ENCODE results near the gene MMP13. TPM values are rescaled to one million over a fixed set of nuclear protein-coding genes. Genes with fewer than 3 reads are reported as not detected.

The MMP13 gene
- total and polyA plus RNA-seq, 2 of the 4 experiments (the other 2 are of a cell fraction) = not detected

DNA sequence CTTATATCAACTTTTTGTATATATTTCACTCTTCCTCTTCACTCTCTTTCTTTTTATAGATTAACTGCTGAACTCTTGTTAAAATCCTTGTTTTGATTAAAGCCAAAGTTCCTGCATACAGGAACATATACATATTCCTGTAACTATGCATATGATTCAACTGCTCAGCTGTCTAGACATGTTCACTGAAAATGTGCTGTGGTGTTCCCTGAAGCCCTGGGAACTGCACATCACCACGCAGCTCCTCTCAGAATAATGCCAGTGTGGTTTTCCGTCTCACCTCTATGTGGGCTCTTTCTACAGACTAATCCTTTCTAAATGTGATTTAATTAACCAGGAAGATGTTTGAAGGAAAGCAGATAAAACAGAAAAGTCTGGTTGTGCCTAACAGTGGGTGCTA, 55.2 kb downstream of the MMP13 start:
- no peak overlapping the region for H2AK9ac ChIP-seq (replicated peaks; ENCODE audit: low read depth, low read length, poor library complexity)
- no peak overlapping the region for H4K91ac ChIP-seq (ENCODE audit: insufficient read depth, low read depth, low read length)
- POLR2A ChIA-PET (ENCODE audit: unreplicated experiment) = no interaction called here
- in situ Hi-C loops (cut with MboI; ENCODE audit: low sequenced_read_pairs) = no loop called here
- no peak overlapping the region for H2BK120ac ChIP-seq (ENCODE audit: low read depth, low read length)
- no peak overlapping the region for H2AFZ ChIP-seq (replicated peaks; ENCODE audit: low read length, poor library complexity)
- ATAC-seq (ENCODE audit: low read depth) = no peak
- no peak for DNase-seq
- H3K27me3 ChIP-seq (ENCODE audit: control insufficient read depth, insufficient read depth, low read length) = no peaks in the 10 kb centered on the region; the same call in 1 of the 2 replicates
- no peak overlapping the region for H4K5ac ChIP-seq (ENCODE audit: low read depth, low read length)
- no peaks in the 10 kb centered on the region for H3K36me3 ChIP-seq (ENCODE audit: control insufficient read depth, insufficient read depth, low read length)
- no peak overlapping the region for H4K8ac ChIP-seq (ENCODE audit: low read depth in 2 of 2, low read length in 2 of 2)
- H2AK5ac ChIP-seq (ENCODE audit: low read depth, low read length) = no peak overlapping the region
- H3K4ac ChIP-seq (ENCODE audit: low read depth, low read length) = no peak overlapping the region
- no TSS peak for BruUV-seq (replicated peaks)
- H3K9ac ChIP-seq (ENCODE audit: low read depth, low read length) = no peak overlapping the region
- H2BK5ac ChIP-seq (ENCODE audit: low read depth, low read length, poor library complexity, severe bottlenecking) = no peak overlapping the region
- H3K9me1 ChIP-seq (ENCODE audit: insufficient read depth, low read length) = no peaks in the 10 kb centered on the region
- H3K23ac ChIP-seq (ENCODE audit: low read depth, low read length) = no peak overlapping the region
- no peaks in the 10 kb centered on the region for H4K20me1 ChIP-seq (ENCODE audit: insufficient read depth, low read length)
- no peaks in the 10 kb centered on the region for H3K79me1 ChIP-seq (ENCODE audit: low read depth in 1 of 2, low read length in 2 of 2)
- H2BK15ac ChIP-seq (ENCODE audit: low read depth, low read length) = no peak overlapping the region
- H3K18ac ChIP-seq (ENCODE audit: low read depth, low read length) = no peak overlapping the region
- no peaks in the 10 kb centered on the region for H3K4me1 ChIP-seq (ENCODE audit: control insufficient read depth, insufficient read depth, low read length)
- no peak overlapping the region for H3K27ac ChIP-seq (ENCODE audit: insufficient read depth, low read length)
- H3K14ac ChIP-seq (replicated peaks; ENCODE audit: low read depth, low read length) = no peak overlapping the region
- dilution Hi-C loops (cut with HindIII; ENCODE audit: low sequenced_read_pairs, unreplicated experiment) = no loop called here
- H3K9me3 ChIP-seq (ENCODE audit: control insufficient read depth, insufficient read depth, low read length) = no peaks in the 10 kb centered on the region
- intact Hi-C loops (cut with micrococcal nuclease) = no loop called here
- H2BK20ac ChIP-seq (ENCODE audit: low read depth, low read length) = no peak overlapping the region
- no peak overlapping the region for H3K4me3 ChIP-seq (ENCODE audit: insufficient read depth, low read depth, low read length)
- TF ChIP-seq RAD21 (IDR thresholded peaks at IDR 0.05; ENCODE audit: low read length) = no peak
- no peak for TF ChIP-seq RFX5 (IDR thresholded peaks at IDR 0.05; ENCODE audit: low read depth, low read length)
- TF ChIP-seq, protein P1, sequence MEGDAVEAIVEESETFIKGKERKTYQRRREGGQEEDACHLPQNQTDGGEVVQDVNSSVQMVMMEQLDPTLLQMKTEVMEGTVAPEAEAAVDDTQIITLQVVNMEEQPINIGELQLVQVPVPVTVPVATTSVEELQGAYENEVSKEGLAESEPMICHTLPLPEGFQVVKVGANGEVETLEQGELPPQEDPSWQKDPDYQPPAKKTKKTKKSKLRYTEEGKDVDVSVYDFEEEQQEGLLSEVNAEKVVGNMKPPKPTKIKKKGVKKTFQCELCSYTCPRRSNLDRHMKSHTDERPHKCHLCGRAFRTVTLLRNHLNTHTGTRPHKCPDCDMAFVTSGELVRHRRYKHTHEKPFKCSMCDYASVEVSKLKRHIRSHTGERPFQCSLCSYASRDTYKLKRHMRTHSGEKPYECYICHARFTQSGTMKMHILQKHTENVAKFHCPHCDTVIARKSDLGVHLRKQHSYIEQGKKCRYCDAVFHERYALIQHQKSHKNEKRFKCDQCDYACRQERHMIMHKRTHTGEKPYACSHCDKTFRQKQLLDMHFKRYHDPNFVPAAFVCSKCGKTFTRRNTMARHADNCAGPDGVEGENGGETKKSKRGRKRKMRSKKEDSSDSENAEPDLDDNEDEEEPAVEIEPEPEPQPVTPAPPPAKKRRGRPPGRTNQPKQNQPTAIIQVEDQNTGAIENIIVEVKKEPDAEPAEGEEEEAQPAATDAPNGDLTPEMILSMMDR (conservative IDR thresholded peaks at IDR 0.05; ENCODE audit: low read depth, low read length) = no peak
- TF ChIP-seq MAZ (IDR thresholded peaks at IDR 0.05; ENCODE audit: borderline replicate concordance, low read depth, low read length) = no peak
- no peak for TF ChIP-seq CHD1 (IDR thresholded peaks at IDR 0.05; ENCODE audit: low read depth, low read length)
- TF ChIP-seq USF2 (IDR thresholded peaks at IDR 0.05; ENCODE audit: low read depth, low read length) = no peak
- no peak for TF ChIP-seq POLR2A (IDR thresholded peaks at IDR 0.05; ENCODE audit: low read depth, low read length)
- TF ChIP-seq SMC3 (IDR thresholded peaks at IDR 0.05; ENCODE audit: low read depth, low read length) = no peak
- TF ChIP-seq RCOR1 (IDR thresholded peaks at IDR 0.05; ENCODE audit: insufficient replicate concordance, low read length) = no peak
- no peak for TF ChIP-seq MXI1 (IDR thresholded peaks at IDR 0.05; ENCODE audit: borderline replicate concordance, low read depth, low read length)
- TF ChIP-seq CEBPB (IDR thresholded peaks at IDR 0.05; ENCODE audit: low read depth, low read length) = no peak
- no peak for TF ChIP-seq FOS (IDR thresholded peaks at IDR 0.05; ENCODE audit: low read depth, low read length)
- TF ChIP-seq ELK1 (IDR thresholded peaks at IDR 0.05; ENCODE audit: borderline replicate concordance, low read depth, low read length) = no peak
- no peak for TF ChIP-seq BHLHE40 (IDR thresholded peaks at IDR 0.05; ENCODE audit: low read depth, low read length)
- TF ChIP-seq MAFK (IDR thresholded peaks at IDR 0.05; ENCODE audit: low read depth, low read length) = no peak
- TF ChIP-seq NFE2L2 (IDR thresholded peaks at IDR 0.05; ENCODE audit: low read depth, low read length) = no peak
- H3K56ac ChIP-seq (ENCODE audit: extremely low read depth, insufficient read depth, low read length) = no peak overlapping the region
- no peak overlapping the region for H3K4me2 ChIP-seq (ENCODE audit: low read depth, low read length)
- no CpG with 5 or more reads among the region's 2 CpGs for WGBS, 2 experiments (ENCODE audit: extremely low coverage in 2 of 2, insufficient read length in 1 of 2)
- CTCF ChIA-PET = no interaction called here
